SK-N-SH (cell line): ENCODE measurements around the gene GXYLT2. TPM values are rescaled to one million over a fixed set of nuclear protein-coding genes. Genes with fewer than 3 reads are reported as not detected.

ENCODE experiments used
- CTCF ChIA-PET: fragments of 300-600, 350-600 bp; formaldehyde crosslinking; extraction: SDS; loops from one replicate; lab custom pipeline; 2021; lab: Yijun Ruan, JAX
- POLR2A ChIA-PET: fragments of 350-600 bp; sonication (Branson Sonifier 250); formaldehyde crosslinking; extraction: SDS; loops from one replicate; lab custom pipeline; 2020; ENCODE audit warnings: antibody characterized with exemption, inconsistent platforms; lab: Yijun Ruan, JAX
- DNase-seq: peaks from one replicate; pipeline ENCODE4 v3.0.0; 2012
- H2AFZ ChIP-seq: fragments of 200-600 bp; sonication (generic); 2 replicates; pipeline ENCODE4 v1.8.1; 2016; ENCODE audit warnings: antibody characterized with exemption, mild to moderate bottlenecking, low read depth
- H3F3A ChIP-seq: fragments of 200-600 bp; sonication (generic); replicated peaks from 2 replicates; pipeline ENCODE3; 2016; ENCODE audit warnings: antibody characterized with exemption, mild to moderate bottlenecking; ENCODE audit not compliant: insufficient read depth
- H3K27ac ChIP-seq, 2 experiments: fragments of 200-500 bp in 1 of 2; fragments of 200-600 bp in 1 of 2; sonication (Bioruptor generic) in 1 of 2; sonication (generic), shearing (Covaris generic) in 1 of 2; 2 replicates each; pipeline versions ENCODE4 v1.5.1 to v1.6.1; 2014 to 2016; ENCODE audit warnings: low read depth in 2 of 2, inconsistent platforms in 1 of 2, low read length in 1 of 2, mild to moderate bottlenecking in 1 of 2, mixed read lengths in 1 of 2
- H3K27me3 ChIP-seq: fragments of 200-600 bp; sonication (generic), shearing (Covaris generic); 2 replicates; pipeline ENCODE4 v1.6.1; 2016; ENCODE audit warnings: mixed run types; ENCODE audit not compliant: insufficient read depth
- H3K36me3 ChIP-seq, 2 experiments: fragments of 200-500 bp in 1 of 2; fragments of 200-600 bp in 1 of 2; sonication (Bioruptor generic) in 1 of 2; sonication (generic) in 1 of 2; replicated peaks in 1 of 2; 2 replicates each; pipeline versions ENCODE3 to v1.5.1; 2014 to 2016; ENCODE audit warnings: low read length in 1 of 2, mild to moderate bottlenecking in 1 of 2; ENCODE audit not compliant: insufficient read depth in 2 of 2, control insufficient read depth in 1 of 2
- H3K4me1 ChIP-seq, 2 experiments: fragments of 200-500 bp in 1 of 2; fragments of 200-600 bp in 1 of 2; sonication (Bioruptor generic) in 1 of 2; sonication (generic), shearing (Covaris generic) in 1 of 2; 2 replicates each; pipeline versions ENCODE4 v1.5.1 to v1.6.1; 2014 to 2016; ENCODE audit warnings: low read depth in 1 of 2, low read length in 1 of 2, mixed run types in 1 of 2; ENCODE audit not compliant: insufficient read depth in 2 of 2, control insufficient read depth in 1 of 2
- H3K4me2 ChIP-seq: fragments of 200-600 bp; sonication (generic), shearing (Covaris generic); 2 replicates; pipeline ENCODE4 v1.6.1; 2017; ENCODE audit warnings: mixed run types
- H3K4me3 ChIP-seq, 2 experiments: fragments of 200-500 bp in 1 of 2; fragments of 200-600 bp in 1 of 2; sonication (Bioruptor generic) in 1 of 2; sonication (generic), shearing (Covaris generic) in 1 of 2; 2 replicates each; pipeline versions ENCODE4 v1.5.1 to v1.8.1; 2014 to 2016; ENCODE audit warnings: low read depth in 2 of 2, inconsistent platforms in 1 of 2, low read length in 1 of 2, mild to moderate bottlenecking in 1 of 2, mixed read lengths in 1 of 2, moderate library complexity in 1 of 2
- H3K79me2 ChIP-seq: fragments of 200-600 bp; sonication (generic); 2 replicates; pipeline ENCODE4 v1.8.1; 2017; ENCODE audit warnings: mild to moderate bottlenecking; ENCODE audit not compliant: insufficient read depth
- H3K9ac ChIP-seq: fragments of 200-600 bp; sonication (generic); 2 replicates; pipeline ENCODE4 v1.6.1; 2017; ENCODE audit warnings: mixed run types
- H3K9me2 ChIP-seq: fragments of 200-600 bp; sonication (generic); 2 replicates; pipeline ENCODE4 v1.6.1; 2017; ENCODE audit warnings: mixed run types
- H3K9me3 ChIP-seq: fragments of 200-600 bp; sonication (generic); 2 replicates; pipeline ENCODE4 v1.6.1; 2017; ENCODE audit warnings: mixed run types, mild to moderate bottlenecking, moderate library complexity
- H4K20me1 ChIP-seq: fragments of 200-600 bp; sonication (generic); 2 replicates; pipeline ENCODE4 v1.6.1; 2017; ENCODE audit warnings: mild to moderate bottlenecking, mixed run types; ENCODE audit not compliant: insufficient read depth
- CHD2 ChIP-seq: fragments of 150-350 bp; IDR thresholded peaks from 2 replicates; pipeline ENCODE4 v1.6.1; 2018; ENCODE audit warnings: low read length; ENCODE audit not compliant: partially characterized antibody
- CTCF ChIP-seq: fragments of 200-600 bp; sonication (generic); IDR thresholded peaks from 2 replicates; pipeline ENCODE4 v1.6.1; 2017; ENCODE audit warnings: antibody characterized with exemption, mild to moderate bottlenecking, moderate library complexity
- EZH2phosphoT487 ChIP-seq: fragments of 200-600 bp; sonication (generic); IDR thresholded peaks from 2 replicates; pipeline ENCODE4 v1.6.1; 2017; ENCODE audit warnings: low read depth, mixed run types, mild to moderate bottlenecking, antibody characterized with exemption, moderate library complexity, borderline replicate concordance
- GATA2 ChIP-seq: sonication (generic); formaldehyde crosslinking; IDR thresholded peaks from 2 replicates; pipeline ENCODE4 v1.5.0; 2020; ENCODE audit warnings: mild to moderate bottlenecking, missing genetic modification reagents
- IRF3 ChIP-seq: fragments of 150-350 bp; IDR thresholded peaks from 2 replicates; pipeline ENCODE4 v1.6.1; 2016; ENCODE audit warnings: mild to moderate bottlenecking, low read depth, low read length
- JUND ChIP-seq: IDR thresholded peaks from 2 replicates; pipeline ENCODE4 v1.4.0; 2012
- MAX ChIP-seq: IDR thresholded peaks from 2 replicates; pipeline ENCODE4 v1.4.0; 2012; ENCODE audit warnings: low read depth
- MXI1 ChIP-seq: IDR thresholded peaks from 2 replicates; pipeline ENCODE4 v1.6.1; 2012; ENCODE audit warnings: mild to moderate bottlenecking, low read depth, low read length, improper control_type of control experiment
- PBX3 ChIP-seq: IDR thresholded peaks from 2 replicates; pipeline ENCODE4; 2012
- RXRA ChIP-seq: IDR thresholded peaks from 2 replicates; pipeline ENCODE4 v1.4.0; 2012; ENCODE audit warnings: low read depth, mild to moderate bottlenecking, borderline replicate concordance
- TAF1 ChIP-seq: IDR thresholded peaks from 2 replicates; pipeline ENCODE4 v1.6.1; 2012; ENCODE audit warnings: low read depth, mild to moderate bottlenecking, low read length, moderate library complexity, borderline replicate concordance
- WGBS: methylation state at CpG from one replicate; pipeline ENCODE4 v1.1.6; 2017; ENCODE audit warnings: low lambda C conversion rate; 5-methylcytosine and 5-hydroxymethylcytosine counted together
- polyA plus RNA-seq, 3 experiments: library from polyadenylated mRNA; depleted of rRNA; stranded (reverse); fragments of >200 nt; gene quantifications; 2 replicates each; pipeline ENCODE4 v1.2.3, GENCODE V29; 2012

Gene GXYLT2
- polyA plus RNA-seq, 1 of the 3 experiments (the other 2 are of a cell fraction) = 9.1 TPM

- Histone ChIP-seq H3K4me2 (no peak overlapping the region), H3K36me3 (no peaks in the 10 kb centered on the region), H3K9ac (no peak overlapping the region), H3K79me2 (no peaks in the 10 kb centered on the region; the same call in 1 of the 2 replicates), H3K9me2 (no peaks in the 10 kb centered on the region), H3K27ac (no peak overlapping the region), H3K4me1 (no peaks in the 10 kb centered on the region; a peak in 2 of 4 replicates), H4K20me1 (no peaks in the 10 kb centered on the region), H2AFZ (no peak overlapping the region), H3K27me3 (no peaks in the 10 kb centered on the region), H3K4me3 (no peak overlapping the region), H3F3A (peaks cover 13% of the 10 kb centered on the region), H3K9me3 (no peaks in the 10 kb centered on the region)
- WGBS = 94% methylated on average over 8 of the region's 8 CpGs
- TF ChIP-seq MXI1 (no peak), IRF3 (no peak), MAX (no peak)
- ChIA-PET POLR2A (no interaction called here), CTCF (interaction anchor here (0.7 to 1.6 kb wide), 2 partner anchors 10 to 60 kb away, joined by 4 to 5 read pairs; partner anchors contain the start of gene GXYLT2)
- DNase-seq = no peak
Measured at GRCh38 chr3:72947715-72948490, 60.1 kb downstream of the GXYLT2 start.

DNA sequence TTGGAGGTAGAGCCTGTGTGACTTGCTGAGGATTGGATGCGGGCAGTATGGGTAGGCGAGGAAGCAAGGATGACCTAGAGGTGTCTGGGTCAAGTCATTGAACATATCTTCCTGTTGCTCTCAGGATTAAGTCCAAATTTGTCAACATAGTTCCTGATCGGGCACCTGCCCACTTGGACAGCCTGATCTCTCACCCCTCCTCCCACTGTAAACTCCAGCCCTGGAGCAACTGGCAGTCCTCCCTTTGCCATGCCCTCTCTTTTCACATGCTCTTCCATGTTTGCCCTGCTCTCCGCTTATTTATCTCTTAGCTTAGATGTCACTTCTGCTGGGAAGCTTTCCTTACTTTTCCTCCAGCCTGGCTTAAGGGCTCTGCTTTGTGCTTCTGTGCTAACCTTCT lies 61.2 kb downstream of the GXYLT2 start:
- POLR2A ChIA-PET = no interaction called here
- 98% methylated on average over 4 of the region's 4 CpGs for WGBS

More for the DNA sequence above, 61.2 kb downstream of the GXYLT2 start:
- H4K20me1 ChIP-seq = no peaks in the 10 kb centered on the region
- H3K79me2 ChIP-seq = no peaks in the 10 kb centered on the region; the same call in 1 of the 2 replicates
- H3K9me3 ChIP-seq = no peaks in the 10 kb centered on the region
- H2AFZ ChIP-seq = no peak overlapping the region
- H3K27ac ChIP-seq = no peak overlapping the region
- TF ChIP-seq RXRA (no peak), JUND (no peak), CTCF (no peak), EZH2phosphoT487 (no peak), MXI1 (no peak), CHD2 (no peak), PBX3 (no peak), GATA2 (CRISPR knock-in tag) (no peak), TAF1 (no peak), MAX (no peak)
- CTCF ChIA-PET = no interaction called here
- H3K4me2 ChIP-seq = no peak overlapping the region
- H3K27me3 ChIP-seq = no peaks in the 10 kb centered on the region
- no peaks in the 10 kb centered on the region for H3K9me2 ChIP-seq
- H3K4me3 ChIP-seq = no peak overlapping the region
- no peak for DNase-seq
- H3K9ac ChIP-seq = no peak overlapping the region
- no peaks in the 10 kb centered on the region for H3K36me3 ChIP-seq
- no peaks in the 10 kb centered on the region; a peak in 2 of 4 replicates for H3K4me1 ChIP-seq
- peaks cover 13% of the 10 kb centered on the region for H3F3A ChIP-seq
